Small intestine (tissue), 7 donors: ENCODE data around the gene CTNND2. TPM values are rescaled to one million over a fixed set of nuclear protein-coding genes. Genes with fewer than 3 reads are reported as not detected.
"Not testable (repeated sequence)": the region's sequence is repeated elsewhere in the genome, so short reads cannot be mapped to it uniquely, and the experiment has no call there.

Experiments
- DNase-seq, 2 donors: peaks; one replicate each; pipeline versions ENCODE4 v3.0.0 to v3.0.0-alpha.2; 2013
- FAIRE-seq: peaks from 2 replicates; lab custom pipeline; 2012; peaks lifted over from hg19 to GRCh38; lab: Jason Lieb, UNC
- H3K27ac ChIP-seq, 3 donors: one replicate each; pipeline ENCODE4 v1.5.1; 2013; ENCODE audit warnings: low read length in 2 of 3, mild to moderate bottlenecking in 2 of 3, control low read depth in 1 of 3, inconsistent platforms in 1 of 3, low read depth in 1 of 3, moderate library complexity in 1 of 3
- H3K27me3 ChIP-seq, 3 donors: one replicate each; pipeline ENCODE4 v1.6.1; 2013; ENCODE audit warnings: low read length in 3 of 3, inconsistent platforms in 1 of 3; ENCODE audit not compliant: control insufficient read depth in 3 of 3, insufficient read depth in 3 of 3
- H3K36me3 ChIP-seq, 3 donors: one replicate each; pipeline ENCODE4 v1.6.1; 2013; ENCODE audit warnings: low read length in 3 of 3, inconsistent platforms in 1 of 3, low read depth in 1 of 3, mild to moderate bottlenecking in 1 of 3, moderate library complexity in 1 of 3; ENCODE audit not compliant: control insufficient read depth in 3 of 3, insufficient read depth in 2 of 3
- H3K4me1 ChIP-seq, 3 donors: one replicate each; pipeline ENCODE4 v1.6.1; 2013; ENCODE audit warnings: low read length in 2 of 3, inconsistent platforms in 1 of 3, low read depth in 1 of 3, mild to moderate bottlenecking in 1 of 3, moderate library complexity in 1 of 3; ENCODE audit not compliant: control insufficient read depth in 3 of 3, insufficient read depth in 2 of 3
- H3K4me3 ChIP-seq, 3 donors: one replicate each; pipeline ENCODE4 v1.5.1; 2013; ENCODE audit warnings: low read length in 3 of 3, control low read depth in 1 of 3, inconsistent platforms in 1 of 3, low read depth in 1 of 3, mild to moderate bottlenecking in 1 of 3, moderate library complexity in 1 of 3
- H3K9me3 ChIP-seq, 2 donors: one replicate each; pipeline ENCODE4 v1.6.1; 2013; ENCODE audit warnings: low read depth in 1 of 2, low read length in 1 of 2; ENCODE audit not compliant: control insufficient read depth in 2 of 2, insufficient read depth in 1 of 2
- WGBS, 3 donors: extraction: QIAGEN DNeasy Blood & Tissue Kit; methylation state at CpG; one replicate each; pipeline ENCODE4 v1.1.7; 2013; 5-methylcytosine and 5-hydroxymethylcytosine counted together
- polyA plus RNA-seq, 4 donors: library from polyadenylated mRNA; stranded (reverse) in 3 of 4; unstranded in 1 of 4; fragments of 200-250 nt in 3 of 4; fragments of 120-200 nt in 1 of 4; gene quantifications; one replicate each; pipeline versions ENCODE4 v1.2.1 to v1.2.3, GENCODE V29; 2013
- donor health status: healthy with polysubstance abuse.
- donor health status: control.
- donor health status: control.
- donor health status: Bipolar disorder and iron deficiency.
- donor health status: healthy.

The CTNND2 gene
- polyA plus RNA-seq, 4 donors, result 1.1 to 3.0 TPM; not detected in 2

DNA sequence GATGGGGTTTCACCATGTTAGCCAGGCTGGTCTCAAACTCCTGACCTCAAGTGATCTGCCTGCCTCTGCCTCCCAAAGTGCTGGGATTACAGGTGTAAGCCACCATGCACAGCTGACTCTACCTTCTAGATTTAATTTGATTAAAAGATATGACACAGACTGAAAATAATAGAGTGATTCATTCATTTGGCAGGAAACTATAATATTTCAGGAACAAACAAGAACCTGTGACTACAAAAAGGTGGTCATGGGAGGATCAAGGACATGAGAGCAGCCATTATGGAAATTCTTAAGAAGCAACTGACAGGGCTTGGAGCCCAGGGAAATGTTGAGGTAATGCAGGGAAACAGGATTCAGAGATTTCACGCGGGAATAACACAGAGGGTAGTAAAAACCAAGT, 877.7 kb downstream of the CTNND2 start:
- peaks cover 0 to 10% of the 10 kb centered on the region in 2 donors for H3K9me3 ChIP-seq
- 91 to 98% (median 93%) methylated on average over 2 of the region's 2 CpGs for WGBS, 3 donors
- DNase-seq (no peak), FAIRE-seq (no peak)
- H3K27me3 ChIP-seq, result no peaks in the 10 kb centered on the region
- no peak overlapping the region for H3K27ac ChIP-seq
- H3K36me3 ChIP-seq, result no peaks in the 10 kb centered on the region
- no peak overlapping the region for H3K4me3 ChIP-seq
- no peaks in the 10 kb centered on the region for H3K4me1 ChIP-seq

- 49 to 86% (median 80%) methylated on average over 1 of the region's 1 CpG for whole genome bisulfite sequencing, 3 donors
- no peaks in the 10 kb centered on the region for H3K4me1 ChIP-seq
- no peaks in the 10 kb centered on the region for H3K27me3 ChIP-seq
- no peak overlapping the region for H3K27ac ChIP-seq
- peaks cover 0 to 4% of the 10 kb centered on the region in 2 donors for H3K9me3 ChIP-seq
- FAIRE-seq, result no peak
- no peaks in the 10 kb centered on the region for H3K36me3 ChIP-seq
- H3K4me3 ChIP-seq, result no peak overlapping the region
- no peak for DNase-seq
Measured at GRCh38 chr5:11023945-11024344, 880.3 kb downstream of the CTNND2 start.

DNA sequence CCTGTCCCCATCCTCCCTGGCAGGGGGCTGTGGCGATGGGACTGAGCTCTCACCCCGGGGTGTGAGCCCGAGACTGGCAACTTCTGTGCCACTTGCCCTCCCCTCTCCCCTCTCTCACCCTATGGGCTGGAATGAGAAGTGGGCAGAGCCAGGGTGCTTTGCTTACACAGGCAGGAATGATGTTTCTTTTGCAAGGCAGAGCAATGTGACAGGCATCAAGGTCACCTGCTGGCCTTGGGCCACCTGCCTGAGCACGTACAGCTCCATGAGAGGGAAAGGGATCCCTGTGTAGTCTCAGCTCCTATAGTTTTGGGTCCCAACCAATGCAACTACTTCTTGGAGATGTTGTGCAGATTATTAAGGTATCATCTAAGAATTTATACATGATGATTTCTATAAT, 890.5 kb downstream of the CTNND2 start:
- DNase-seq, result no peak
- FAIRE-seq, result no peak
- no peak overlapping the region for H3K4me3 ChIP-seq
- no peaks in the 10 kb centered on the region for H3K27me3 ChIP-seq
- H3K9me3 ChIP-seq, result peaks cover 0 to 2% of the 10 kb centered on the region in 2 donors
- WGBS, 3 donors, result 74 to 86% (median 75%) methylated on average over 4 of the region's 4 CpGs
- no peak overlapping the region for H3K27ac ChIP-seq
- H3K36me3 ChIP-seq, result no peaks in the 10 kb centered on the region
- H3K4me1 ChIP-seq, result no peaks in the 10 kb centered on the region

- H3K4me3 ChIP-seq, result no peak overlapping the region
- peaks cover 0 to 7% of the 10 kb centered on the region in 2 donors for H3K9me3 ChIP-seq
- 64 to 75% (median 68%) methylated on average over 7 of the region's 7 CpGs for WGBS, 3 donors
- H3K27me3 ChIP-seq, result no peaks in the 10 kb centered on the region
- FAIRE-seq (no peak), DNase-seq (no peak)
- H3K27ac ChIP-seq, result no peak overlapping the region
- no peaks in the 10 kb centered on the region for H3K4me1 ChIP-seq
- no peaks in the 10 kb centered on the region for H3K36me3 ChIP-seq
Measured at GRCh38 chr5:11012295-11012694, 892.0 kb downstream of the CTNND2 start.

DNA sequence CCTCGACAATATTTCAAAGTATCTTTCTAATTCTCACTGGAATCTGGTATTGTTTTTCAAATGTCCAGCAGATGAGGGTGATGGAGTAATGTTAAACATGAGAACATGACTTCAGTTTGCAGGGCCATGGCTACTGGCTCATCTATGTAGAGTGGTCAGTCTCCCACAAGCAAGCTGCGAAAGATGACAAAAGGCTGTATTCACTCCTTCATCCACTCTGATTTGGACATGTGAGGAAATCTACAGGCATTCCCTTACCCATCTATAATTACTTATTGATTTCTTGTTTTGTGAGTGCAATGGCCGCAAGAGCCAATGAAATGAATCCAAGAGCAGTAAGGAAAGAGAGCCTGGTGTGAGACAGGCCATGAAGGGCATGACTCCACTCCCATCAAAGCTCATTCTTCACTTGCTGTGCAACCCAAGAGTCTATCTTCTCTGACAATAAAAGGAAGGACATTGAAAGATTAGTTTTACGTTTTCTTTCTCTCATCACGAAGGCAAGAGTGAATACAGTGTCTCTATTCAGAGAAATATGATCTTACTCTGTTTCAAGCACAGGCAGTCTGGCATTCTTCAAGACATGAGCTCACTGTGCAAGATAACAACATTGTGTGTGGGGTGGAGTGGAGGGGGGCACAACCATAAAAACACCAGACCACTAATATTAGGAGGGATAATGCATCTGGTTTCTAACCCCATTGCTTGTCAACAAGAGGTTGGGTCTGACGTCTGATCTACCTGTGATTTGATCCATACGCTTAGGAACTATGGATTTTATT, 893.6 kb downstream of the CTNND2 start:
- Histone ChIP-seq H3K4me1 (no peaks in the 10 kb centered on the region), H3K4me3 (no peak overlapping the region), H3K9me3 (peaks cover 0 to 7% of the 10 kb centered on the region in 2 donors), H3K27ac (no peak overlapping the region), H3K36me3 (no peaks in the 10 kb centered on the region), H3K27me3 (no peaks in the 10 kb centered on the region)
- WGBS, 3 donors, result 72 to 82% (median 81%) methylated on average over 7 of the region's 7 CpGs
- FAIRE-seq, result no peak
- DNase-seq, result no peak

DNA sequence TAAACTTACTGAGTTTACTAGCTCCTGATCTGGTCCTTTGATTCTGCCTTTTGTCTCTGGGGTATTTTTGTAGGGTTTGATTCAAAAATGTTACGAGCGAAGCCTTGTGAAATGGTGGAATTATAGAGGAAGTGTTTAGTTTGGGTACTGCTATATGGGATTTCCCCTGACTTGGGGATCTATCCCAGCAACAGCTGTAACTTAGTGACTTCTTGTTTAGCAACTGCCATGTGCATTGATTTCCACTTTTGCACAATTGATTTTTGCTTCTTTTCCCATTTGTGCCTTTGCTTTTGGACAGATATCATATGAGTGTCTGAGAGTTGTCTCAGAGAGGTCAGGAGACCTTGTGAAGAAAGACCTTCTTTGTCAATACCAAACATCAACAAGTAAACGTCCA, 894.7 kb downstream of the CTNND2 start:
- Histone ChIP-seq H3K27ac (no peak overlapping the region), H3K4me3 (no peak overlapping the region), H3K4me1 (no peaks in the 10 kb centered on the region), H3K27me3 (no peaks in the 10 kb centered on the region), H3K9me3 (peaks cover 0 to 7% of the 10 kb centered on the region in 2 donors), H3K36me3 (no peaks in the 10 kb centered on the region)
- WGBS, 3 donors, result 60 to 77% (median 75%) methylated on average over 3 of the region's 3 CpGs
- FAIRE-seq, result no peak
- DNase-seq, result no peak

DNA sequence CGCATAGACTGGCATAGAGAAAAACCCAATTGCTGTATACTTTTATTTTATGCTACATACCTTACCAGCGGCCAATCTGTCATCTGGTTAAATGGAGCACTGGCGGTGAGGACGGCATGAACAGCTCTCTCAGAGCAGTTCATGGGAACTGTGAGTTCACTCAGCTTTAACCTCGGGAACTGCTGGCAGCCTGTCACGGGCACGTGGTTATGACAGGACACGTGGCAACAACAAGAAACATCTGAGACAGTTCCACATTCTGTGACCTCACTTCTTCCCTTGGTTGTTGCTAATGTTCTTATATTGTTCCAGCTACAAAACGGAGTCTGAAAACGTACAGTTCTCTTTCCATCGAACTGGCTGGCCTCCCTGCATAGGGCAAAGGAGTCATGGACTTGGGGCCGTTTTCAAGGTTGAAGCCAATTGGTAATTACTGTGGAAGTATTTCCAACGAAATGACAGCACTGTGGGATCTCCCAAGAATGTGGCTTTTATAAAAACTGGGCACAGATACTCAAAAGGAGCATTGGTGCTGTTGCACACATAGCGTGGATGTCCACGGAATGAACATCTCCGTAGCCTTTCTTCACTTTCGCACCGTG, 896.9 kb downstream of the CTNND2 start:
- Histone ChIP-seq H3K27me3 (no peaks in the 10 kb centered on the region), H3K4me3 (no peak overlapping the region), H3K27ac (no peak overlapping the region), H3K9me3 (peaks cover 0 to 7% of the 10 kb centered on the region in 2 donors), H3K4me1 (no peaks in the 10 kb centered on the region), H3K36me3 (no peaks in the 10 kb centered on the region)
- no peak for FAIRE-seq
- 77 to 83% (median 79%) methylated on average over 18 of the region's 18 CpGs for WGBS, 3 donors
- no peak for DNase-seq

DNA sequence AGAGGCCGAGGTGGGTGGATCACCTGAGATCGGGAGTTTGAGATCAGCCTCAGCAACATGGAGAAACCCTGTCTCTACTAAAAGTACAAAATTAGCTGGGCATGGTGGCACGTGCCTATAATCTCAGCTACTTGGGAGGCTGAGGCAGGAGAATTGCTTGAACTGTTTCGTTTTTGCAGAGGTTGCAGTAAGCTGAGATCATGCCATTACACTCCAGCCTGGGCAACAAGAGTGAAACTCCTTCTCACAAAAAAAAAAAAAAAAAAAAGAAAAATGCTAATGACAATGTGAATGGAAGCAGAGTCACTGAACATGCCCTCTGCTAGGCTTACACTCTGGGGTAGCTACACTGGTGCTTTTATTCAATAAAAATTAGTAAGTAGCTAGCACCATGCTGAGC, 899.7 kb downstream of the CTNND2 start:
- H3K27me3 ChIP-seq, H3K27ac ChIP-seq, FAIRE-seq, DNase-seq, H3K4me1 ChIP-seq, H3K36me3 ChIP-seq, H3K4me3 ChIP-seq, H3K9me3 ChIP-seq: not testable (repeated sequence)
- 73 to 87% (median 81%) methylated on average over 4 of the region's 4 CpGs for WGBS, 3 donors
